ENCODE data around the gene REST. TPM values are rescaled to one million over a fixed set of nuclear protein-coding genes. Genes with fewer than 3 reads are reported as not detected.

REST gene
- total RNA-seq, 5 donors from 2014 or later (not counting 1 experiment from before 2014, with no cell fraction given) = 57.0 to 72.1 (median 67.4) TPM

GRCh38 chr4:56870946-56871345 lies 36.8 kb upstream of the REST start:
- no peak overlapping the region for H3K4me3 ChIP-seq (ENCODE audit: control insufficient read depth in 1 of 2, extremely low read depth in 1 of 2, low read length in 1 of 2)
- no peaks in the 10 kb centered on the region for H3K36me3 Mint-ChIP-seq
- H3K4me1 Mint-ChIP-seq = peaks cover 7 to 12% (median 8%) of the 10 kb centered on the region in 3 donors
- WGBS (ENCODE audit: insufficient coverage) = 60% methylated on average over 3 of the region's 4 CpGs
- no peak for ATAC-seq (replicated peaks in 1 of 4)
- H3K4me1 ChIP-seq (ENCODE audit: control insufficient read depth in 1 of 2, extremely low read depth in 1 of 2, insufficient read depth in 2 of 2, low read length in 2 of 2) = peaks cover 0 to 4% of the 10 kb centered on the region in 2 experiments
- CTCF ChIA-PET = interaction anchor here in 1 of 2 donors (0.6 kb wide), 2 partner anchors 145 to 213 kb away, joined by 3 to 4 read pairs; no protein-coding TSS in a partner anchor
- no peak for DNase-seq
- POLR2A ChIA-PET = interaction anchor here in 1 of 2 donors (0.6 to 0.7 kb wide), 2 partner anchors 30 to 108 kb away, joined by 6 to 7 read pairs; no protein-coding TSS in a partner anchor
- H3K27ac ChIP-seq (ENCODE audit: low read length) = no peak overlapping the region
- peaks cover 0 to 13% of the 10 kb centered on the region in 2 experiments for H3K27me3 ChIP-seq (replicated peaks in 1 of 2; ENCODE audit: control insufficient read depth in 2 of 2, extremely low read depth in 1 of 2, insufficient read depth in 2 of 2, low read length in 1 of 2)
- no peaks in the 10 kb centered on the region for H3K9me3 ChIP-seq
- no peaks in the 10 kb centered on the region for H3K36me3 ChIP-seq (ENCODE audit: control insufficient read depth in 2 of 2, extremely low read depth in 1 of 2, insufficient read depth in 1 of 2, low read length in 1 of 2)
- no peaks in the 10 kb centered on the region for H3K9me3 Mint-ChIP-seq
- no peak overlapping the region for H3K27ac Mint-ChIP-seq
- no peaks in the 10 kb centered on the region for H3K27me3 Mint-ChIP-seq
- H3K4me3 Mint-ChIP-seq = peak overlapping the region in 1 of 3 donors; percentile 36

GRCh38 chr4:56871371-56871866 lies 36.3 kb upstream of the REST start:
- DNase-seq (peak in 3 of 35 experiments; percentile 1 to 4 (median 4)), ATAC-seq (replicated peaks in 1 of 4) (peak in 3 of 4 experiments; percentile 24 to 65 (median 35))
- no peaks in the 10 kb centered on the region for H3K27me3 Mint-ChIP-seq
- H3K9me3 Mint-ChIP-seq = no peaks in the 10 kb centered on the region
- H3K4me3 Mint-ChIP-seq = peak overlapping the region in 1 of 3 donors; percentile 36
- POLR2A ChIA-PET = interaction anchor here in 1 of 2 donors (0.6 to 0.7 kb wide), 2 partner anchors 30 to 109 kb away, joined by 6 to 7 read pairs; no protein-coding TSS in a partner anchor
- H3K36me3 Mint-ChIP-seq = no peaks in the 10 kb centered on the region
- Histone ChIP-seq H3K4me3 (ENCODE audit: control insufficient read depth in 1 of 2, extremely low read depth in 1 of 2, low read length in 1 of 2) (no peak overlapping the region), H3K27ac (ENCODE audit: low read length) (no peak overlapping the region), H3K9me3 (no peaks in the 10 kb centered on the region), H3K27me3 (replicated peaks in 1 of 2; ENCODE audit: control insufficient read depth in 2 of 2, extremely low read depth in 1 of 2, insufficient read depth in 2 of 2, low read length in 1 of 2) (peaks cover 0 to 13% of the 10 kb centered on the region in 2 experiments), H3K4me1 (ENCODE audit: control insufficient read depth in 1 of 2, extremely low read depth in 1 of 2, insufficient read depth in 2 of 2, low read length in 2 of 2) (peaks cover 0 to 4% of the 10 kb centered on the region in 2 experiments), H3K36me3 (ENCODE audit: control insufficient read depth in 2 of 2, extremely low read depth in 1 of 2, insufficient read depth in 1 of 2, low read length in 1 of 2) (no peaks in the 10 kb centered on the region)
- H3K4me1 Mint-ChIP-seq = peaks cover 7 to 12% (median 8%) of the 10 kb centered on the region in 3 donors
- H3K27ac Mint-ChIP-seq = no peak overlapping the region
- WGBS (ENCODE audit: insufficient coverage) = 6% methylated on average over 4 of the region's 10 CpGs
- CTCF ChIA-PET = interaction anchor here in 1 of 2 donors (0.6 kb wide), 2 partner anchors 145 to 212 kb away, joined by 3 to 4 read pairs; no protein-coding TSS in a partner anchor

GRCh38 chr4:56874166-56874565 lies 33.5 kb upstream of the REST start:
- H3K4me3 ChIP-seq (ENCODE audit: control insufficient read depth in 1 of 2, extremely low read depth in 1 of 2, low read length in 1 of 2) = no peak overlapping the region
- H3K36me3 ChIP-seq (ENCODE audit: control insufficient read depth in 2 of 2, extremely low read depth in 1 of 2, insufficient read depth in 1 of 2, low read length in 1 of 2) = no peaks in the 10 kb centered on the region
- no peak for DNase-seq
- ChIA-PET CTCF (interaction anchor here in 1 of 2 donors (0.5 kb wide), 1 partner anchor 37 kb away, joined by 3 read pairs; no protein-coding TSS in a partner anchor), POLR2A (no interaction called here)
- no peak for ATAC-seq (replicated peaks in 1 of 4)
- H3K27ac ChIP-seq (ENCODE audit: low read length) = no peak overlapping the region
- Mint-ChIP-seq H3K27me3 (no peaks in the 10 kb centered on the region), H3K9me3 (no peaks in the 10 kb centered on the region), H3K4me1 (peaks cover 7 to 12% (median 8%) of the 10 kb centered on the region in 3 donors), H3K4me3 (no peak overlapping the region), H3K36me3 (no peaks in the 10 kb centered on the region), H3K27ac (no peak overlapping the region)
- H3K9me3 ChIP-seq = no peaks in the 10 kb centered on the region
- 86% methylated on average over 6 of the region's 10 CpGs for WGBS (ENCODE audit: insufficient coverage)
- H3K4me1 ChIP-seq (ENCODE audit: control insufficient read depth in 1 of 2, extremely low read depth in 1 of 2, insufficient read depth in 2 of 2, low read length in 2 of 2) = peaks cover 0 to 4% of the 10 kb centered on the region in 2 experiments
- peaks cover 0 to 6% of the 10 kb centered on the region in 2 experiments for H3K27me3 ChIP-seq (replicated peaks in 1 of 2; ENCODE audit: control insufficient read depth in 2 of 2, extremely low read depth in 1 of 2, insufficient read depth in 2 of 2, low read length in 1 of 2)

- no peaks in the 10 kb centered on the region for H3K36me3 ChIP-seq (ENCODE audit: control insufficient read depth in 2 of 2, extremely low read depth in 1 of 2, insufficient read depth in 1 of 2, low read length in 1 of 2)
- H3K36me3 Mint-ChIP-seq = no peaks in the 10 kb centered on the region
- no peaks in the 10 kb centered on the region for H3K9me3 Mint-ChIP-seq
- H3K27ac Mint-ChIP-seq = no peak overlapping the region
- H3K27ac ChIP-seq (ENCODE audit: low read length) = no peak overlapping the region
- no peaks in the 10 kb centered on the region for H3K27me3 Mint-ChIP-seq
- no peak overlapping the region for H3K4me3 Mint-ChIP-seq
- POLR2A ChIA-PET = no interaction called here
- ATAC-seq (replicated peaks in 1 of 4) = no peak
- H3K4me1 ChIP-seq (ENCODE audit: control insufficient read depth in 1 of 2, extremely low read depth in 1 of 2, insufficient read depth in 2 of 2, low read length in 2 of 2) = peaks cover 0 to 4% of the 10 kb centered on the region in 2 experiments
- no peak for DNase-seq
- 100% methylated on average over 1 of the region's 6 CpGs for WGBS (ENCODE audit: insufficient coverage)
- no peak overlapping the region for H3K4me3 ChIP-seq (ENCODE audit: control insufficient read depth in 1 of 2, extremely low read depth in 1 of 2, low read length in 1 of 2)
- peaks cover 7 to 12% (median 8%) of the 10 kb centered on the region in 3 donors for H3K4me1 Mint-ChIP-seq
- CTCF ChIA-PET = interaction anchor here (0.6 to 0.7 kb wide), 2 partner anchors 72 to 105 kb away, joined by 3 read pairs; no protein-coding TSS in a partner anchor
- peaks cover 0 to 6% of the 10 kb centered on the region in 2 experiments for H3K27me3 ChIP-seq (replicated peaks in 1 of 2; ENCODE audit: control insufficient read depth in 2 of 2, extremely low read depth in 1 of 2, insufficient read depth in 2 of 2, low read length in 1 of 2)
- H3K9me3 ChIP-seq = no peaks in the 10 kb centered on the region
Observed at GRCh38 chr4:56874923-56875322, 32.8 kb upstream of the REST start.

GRCh38 chr4:56876264-56876663 lies 31.4 kb upstream of the REST start:
- 43% methylated on average over 1 of the region's 4 CpGs for WGBS (ENCODE audit: insufficient coverage)
- Histone ChIP-seq H3K27me3 (replicated peaks in 1 of 2; ENCODE audit: control insufficient read depth in 2 of 2, extremely low read depth in 1 of 2, insufficient read depth in 2 of 2, low read length in 1 of 2) (peaks cover 0 to 6% of the 10 kb centered on the region in 2 experiments), H3K9me3 (no peaks in the 10 kb centered on the region), H3K4me3 (ENCODE audit: control insufficient read depth in 1 of 2, extremely low read depth in 1 of 2, low read length in 1 of 2) (no peak overlapping the region), H3K27ac (ENCODE audit: low read length) (no peak overlapping the region), H3K4me1 (ENCODE audit: control insufficient read depth in 1 of 2, extremely low read depth in 1 of 2, insufficient read depth in 2 of 2, low read length in 2 of 2) (peaks cover 0 to 4% of the 10 kb centered on the region in 2 experiments), H3K36me3 (ENCODE audit: control insufficient read depth in 2 of 2, extremely low read depth in 1 of 2, insufficient read depth in 1 of 2, low read length in 1 of 2) (no peaks in the 10 kb centered on the region)
- no peak overlapping the region for H3K4me3 Mint-ChIP-seq
- ChIA-PET CTCF (interaction anchor here in 1 of 2 donors (0.6 kb wide), 1 partner anchor 43 kb away, joined by 7 read pairs; no protein-coding TSS in a partner anchor), POLR2A (no interaction called here)
- no peaks in the 10 kb centered on the region for H3K36me3 Mint-ChIP-seq
- no peaks in the 10 kb centered on the region for H3K9me3 Mint-ChIP-seq
- no peak overlapping the region for H3K27ac Mint-ChIP-seq
- H3K4me1 Mint-ChIP-seq = peaks cover 3 to 6% (median 4%) of the 10 kb centered on the region in 3 donors
- H3K27me3 Mint-ChIP-seq = no peaks in the 10 kb centered on the region
- ATAC-seq (replicated peaks in 1 of 4) (no peak), DNase-seq (no peak)

- CTCF ChIA-PET = no interaction called here
Observed at GRCh38 chr4:56879996-56880395, 27.7 kb upstream of the REST start.

More at GRCh38 chr4:56879996-56880395, 27.7 kb upstream of the REST start:
- ATAC-seq (replicated peaks in 1 of 4) = no peak
- peaks cover 4 to 8% of the 10 kb centered on the region in 2 donors for H3K27me3 Mint-ChIP-seq
- no peaks in the 10 kb centered on the region for H3K36me3 Mint-ChIP-seq
- Histone ChIP-seq H3K27me3 (replicated peaks in 1 of 2; ENCODE audit: control insufficient read depth in 2 of 2, extremely low read depth in 1 of 2, insufficient read depth in 2 of 2, low read length in 1 of 2) (peaks cover 0 to 7% of the 10 kb centered on the region in 2 experiments), H3K4me1 (ENCODE audit: control insufficient read depth in 1 of 2, extremely low read depth in 1 of 2, insufficient read depth in 2 of 2, low read length in 2 of 2) (no peaks in the 10 kb centered on the region), H3K4me3 (ENCODE audit: control insufficient read depth in 1 of 2, extremely low read depth in 1 of 2, low read length in 1 of 2) (no peak overlapping the region), H3K36me3 (ENCODE audit: control insufficient read depth in 2 of 2, extremely low read depth in 1 of 2, insufficient read depth in 1 of 2, low read length in 1 of 2) (no peaks in the 10 kb centered on the region), H3K27ac (ENCODE audit: low read length) (no peak overlapping the region), H3K9me3 (no peaks in the 10 kb centered on the region)
- WGBS (ENCODE audit: insufficient coverage) = no CpG with 5 or more reads among the region's 3 CpGs
- H3K4me3 Mint-ChIP-seq = no peak overlapping the region
- H3K9me3 Mint-ChIP-seq = no peaks in the 10 kb centered on the region
- no peak for DNase-seq
- peak overlapping the region in 1 of 2 donors; percentile 36 for H3K27ac Mint-ChIP-seq
- H3K4me1 Mint-ChIP-seq = no peaks in the 10 kb centered on the region
- POLR2A ChIA-PET = no interaction called here

Measured in T-cell (primary cell).